Stomach (tissue), 9 donors: ENCODE results near the gene BIRC6. TPM values are rescaled to one million over a fixed set of nuclear protein-coding genes. Genes with fewer than 3 reads are reported as not detected.
"Not testable (repeated sequence)": the region's sequence is repeated elsewhere in the genome, so short reads cannot be mapped to it uniquely, and the experiment has no call there.

Experiments
- DNase-seq, 2 donors: peaks; one replicate each; pipeline versions ENCODE4 v3.0.0 to v3.0.0-alpha.2; 2013 to 2019
- H3K27ac ChIP-seq, 5 donors: fragments of 200-600 bp in 4 of 5; sonication (generic) in 4 of 5; one replicate each; pipeline ENCODE4 v1.5.1; 2013 to 2019; ENCODE audit warnings: mild to moderate bottlenecking in 1 of 5, moderate library complexity in 1 of 5
- H3K27me3 ChIP-seq, 3 donors: fragments of 200-600 bp; sonication (generic); one replicate each; pipeline ENCODE4 v1.5.1; 2017 to 2019; ENCODE audit warnings: mixed run types in 1 of 3
- H3K36me3 ChIP-seq, 4 donors: fragments of 200-600 bp; sonication (generic); 1 replicate in 3 of 4; 2 replicates in 1 of 4; pipeline ENCODE4 v1.5.1; 2016 to 2019
- H3K4me1 ChIP-seq, 4 donors: fragments of 200-600 bp; sonication (generic); one replicate each; pipeline ENCODE4 v1.5.1; 2016 to 2019
- H3K4me3 ChIP-seq, 4 donors: fragments of 200-600 bp; sonication (generic) in 3 of 4; one replicate each; pipeline ENCODE4 v1.5.1; 2016 to 2019; ENCODE audit warnings: mild to moderate bottlenecking in 1 of 4
- H3K9me3 ChIP-seq, 4 donors: fragments of 200-600 bp; sonication (generic); one replicate each; pipeline ENCODE4 v1.5.1; 2016 to 2019
- CTCF ChIP-seq, 7 experiments: fragments of 450-650 bp in 4 of 7; fragments of 200-600 bp in 3 of 7; sonication (generic) in 3 of 7; IDR thresholded peaks; one replicate each; pipeline ENCODE4 v1.5.1; 2016 to 2019; ENCODE audit warnings: antibody characterized with exemption in 7 of 7, control low read depth in 2 of 7, mild to moderate bottlenecking in 1 of 7
- EP300 ChIP-seq: sonication (generic); formaldehyde crosslinking; IDR thresholded peaks from one replicate; pipeline ENCODE4 v1.6.1; 2017; ENCODE audit warnings: antibody characterized with exemption
- POLR2A ChIP-seq, 4 donors: fragments of 450-650 bp; IDR thresholded peaks; one replicate each; pipeline ENCODE4 v1.6.1; 2016; ENCODE audit warnings: antibody characterized with exemption in 4 of 4, control low read depth in 2 of 4, mild to moderate bottlenecking in 1 of 4, moderate library complexity in 1 of 4
- POLR2AphosphoS5 ChIP-seq, 3 donors: sonication (generic); formaldehyde crosslinking; IDR thresholded peaks; one replicate each; pipeline ENCODE4 v1.6.1; 2016; ENCODE audit warnings: antibody characterized with exemption in 3 of 3
- WGBS, 5 donors: extraction: QIAGEN DNeasy Blood & Tissue Kit in 3 of 5; methylation state at CpG; one replicate each; pipeline versions ENCODE4 v1.1.5 to v1.1.7; 2013 to 2018; 5-methylcytosine and 5-hydroxymethylcytosine counted together
- intact Hi-C: fragments of 100-400 bp; cut with DNase I; formaldehyde crosslinking; loops from one replicate; pipeline ENCODE4 v1.15.1; 2023; ENCODE audit warnings: low total_unique reads
- polyA plus RNA-seq, 3 donors: library from polyadenylated mRNA; stranded (reverse); fragments of 200-250 nt; gene quantifications; one replicate each; pipeline ENCODE4 v1.2.3, GENCODE V29; 2013
- total RNA-seq, 5 donors: library from RNA; depleted of rRNA; stranded (reverse); fragments of >200 nt; gene quantifications; one replicate each; pipeline versions ENCODE4 v1.1.0 to v1.2.3, GENCODE V29; 2014 to 2016
- donor health status: healthy with polysubstance abuse.
- donor health status: Bipolar disorder and iron deficiency.
- donor health status: healthy.

The BIRC6 gene
- total and polyA plus RNA-seq, 8 donors = 7.7 to 361 (median 68.2) TPM

DNA sequence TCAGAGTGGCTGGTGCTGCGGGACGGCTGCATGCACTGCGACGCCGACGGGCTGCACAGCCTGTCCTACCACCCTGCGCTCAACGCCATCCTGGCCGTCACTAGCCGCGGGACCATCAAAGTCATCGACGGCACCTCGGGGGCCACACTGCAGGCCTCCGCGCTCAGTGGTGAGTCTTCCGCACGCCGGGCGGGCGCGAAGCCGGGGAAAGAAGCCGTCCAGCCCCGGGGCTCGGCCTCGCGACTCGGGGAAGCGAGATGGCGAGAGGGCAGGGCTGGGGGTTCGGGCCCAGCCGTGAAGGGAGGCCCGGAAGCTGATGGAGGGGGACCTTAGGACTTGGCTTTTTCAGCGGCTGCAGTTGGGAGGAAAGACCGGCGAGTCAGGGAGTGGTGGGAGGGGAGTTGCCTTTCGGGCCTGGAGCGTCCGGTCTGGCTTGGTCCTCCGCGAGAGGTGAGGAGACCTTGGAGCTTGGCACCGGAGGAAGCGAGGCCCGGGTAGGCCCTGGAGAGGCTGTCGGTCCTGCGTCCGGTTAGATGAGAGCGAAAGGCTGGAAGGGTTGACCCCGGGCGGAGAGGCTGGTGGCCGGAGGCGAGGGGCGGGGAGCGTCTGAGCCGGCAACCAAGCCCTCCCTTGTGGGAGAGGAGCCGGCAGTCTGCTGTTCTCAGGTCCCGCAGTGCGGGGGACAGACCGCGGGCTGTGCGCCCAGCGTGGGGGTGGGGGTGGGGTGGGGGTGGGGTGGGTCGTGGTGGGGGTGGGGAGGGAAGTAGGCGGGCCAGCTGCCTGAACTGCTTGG, 691 bp downstream of the BIRC6 start:
- H3K4me3 ChIP-seq = peak overlapping the region; percentile 92 to 100 (median 98)
- intact Hi-C loops = no loop called here
- TF ChIP-seq POLR2AphosphoS5 (IDR thresholded peaks at IDR 0.05) (no peak), CTCF (IDR thresholded peaks at IDR 0.05) (no peak), EP300 (no peak), POLR2A (IDR thresholded peaks at IDR 0.05) (no peak)
- H3K27ac ChIP-seq = peak overlapping the region; percentile 94 to 99 (median 99)
- WGBS, 5 donors = 0% methylated on average over 28 to 65 of the region's 65 CpGs
- H3K4me1 ChIP-seq = peaks cover 17 to 52% (median 35%) of the 10 kb centered on the region in 4 donors
- DNase-seq = peak; percentile 44 to 73
- peaks cover 0 to 9% (median 6%) of the 10 kb centered on the region in 4 donors for H3K36me3 ChIP-seq
- H3K9me3 ChIP-seq = no peaks in the 10 kb centered on the region
- no peaks in the 10 kb centered on the region for H3K27me3 ChIP-seq

GRCh38 chr2:32358111-32358482, 1.3 kb downstream of the BIRC6 start:
- DNase-seq = no peak
- Histone ChIP-seq H3K4me3 (peak overlapping the region; percentile 92 to 100 (median 98)), H3K36me3 (peaks cover 0 to 9% (median 6%) of the 10 kb centered on the region in 4 donors), H3K9me3 (no peaks in the 10 kb centered on the region), H3K27me3 (no peaks in the 10 kb centered on the region), H3K27ac (peak overlapping the region; percentile 94 to 99 (median 99)), H3K4me1 (peaks cover 17 to 58% (median 38%) of the 10 kb centered on the region in 4 donors)
- WGBS, 5 donors = 1 to 4% (median 3%) methylated on average over 16 of the region's 16 CpGs
- intact Hi-C loops = no loop called here
- TF ChIP-seq CTCF (IDR thresholded peaks at IDR 0.05) (no peak), POLR2A (IDR thresholded peaks at IDR 0.05) (no peak), EP300 (no peak), POLR2AphosphoS5 (IDR thresholded peaks at IDR 0.05) (no peak)

- no peaks in the 10 kb centered on the region for H3K27me3 ChIP-seq
- intact Hi-C loops = no loop called here
- no peaks in the 10 kb centered on the region for H3K9me3 ChIP-seq
- no peak for TF ChIP-seq EP300
- no peak for TF ChIP-seq POLR2A (IDR thresholded peaks at IDR 0.05)
- TF ChIP-seq CTCF (IDR thresholded peaks at IDR 0.05) = no peak
- no peak for TF ChIP-seq POLR2AphosphoS5 (IDR thresholded peaks at IDR 0.05)
- no peak overlapping the region for H3K4me3 ChIP-seq
- H3K27ac ChIP-seq = peak overlapping the region in 2 of 5 donors; percentile 35 to 59
- peaks cover 37 to 79% (median 52%) of the 10 kb centered on the region in 4 donors for H3K4me1 ChIP-seq
- no peak for DNase-seq
- H3K36me3 ChIP-seq = peaks cover 0 to 9% (median 6%) of the 10 kb centered on the region in 4 donors
- WGBS, 5 donors = 52 to 69% (median 60%) methylated on average over 4 of the region's 4 CpGs
Measured at GRCh38 chr2:32360416-32360815, 3.6 kb downstream of the BIRC6 start.

DNA sequence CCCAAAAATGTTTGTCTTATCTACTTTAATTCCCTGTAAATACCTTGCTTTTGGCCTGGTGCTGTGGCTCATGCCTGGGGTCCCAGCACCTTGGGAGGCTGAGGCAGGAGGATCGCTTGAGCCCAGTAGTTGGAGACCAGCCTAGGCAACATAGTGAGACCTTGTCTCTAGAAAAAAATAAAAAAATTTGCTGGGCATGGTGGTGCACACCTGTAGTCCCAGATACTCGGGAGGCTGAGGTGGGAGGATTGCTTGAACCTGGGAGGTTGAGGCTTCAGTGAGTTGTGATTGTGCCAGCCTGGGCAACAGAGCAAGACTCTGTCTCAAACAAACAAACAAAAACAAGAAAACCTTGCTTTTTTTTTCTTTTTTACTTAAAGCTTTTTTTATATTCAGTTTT, 6.2 kb downstream of the BIRC6 start:
- H3K9me3 ChIP-seq, H3K27ac ChIP-seq, H3K36me3 ChIP-seq, intact Hi-C loops, H3K27me3 ChIP-seq, DNase-seq, H3K4me3 ChIP-seq: not testable (repeated sequence)
- 93 to 97% (median 96%) methylated on average over 2 of the region's 2 CpGs for WGBS, 5 donors
- peaks cover 39 to 94% (median 65%) of the 10 kb centered on the region in 4 donors for H3K4me1 ChIP-seq

DNA sequence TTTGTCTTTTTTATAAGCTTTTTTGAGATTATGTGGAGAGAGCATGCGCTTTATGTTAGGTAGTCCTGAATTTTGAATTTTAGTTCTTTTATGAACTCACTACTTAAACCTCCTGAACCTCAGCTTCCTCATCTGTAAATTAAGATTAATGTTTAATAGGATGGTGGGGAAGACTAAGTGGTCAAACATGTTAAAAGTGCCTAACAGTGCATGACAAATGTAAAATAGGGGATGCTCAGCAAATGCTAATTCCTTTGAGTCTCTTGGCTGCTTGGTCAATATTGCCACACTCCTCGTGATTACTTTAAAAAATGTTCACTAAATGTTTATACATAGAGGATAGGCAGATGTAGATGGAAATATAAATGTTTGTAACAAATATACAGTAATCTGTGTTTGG, 6.8 kb downstream of the BIRC6 start:
- intact Hi-C loops = no loop called here
- no peaks in the 10 kb centered on the region for H3K9me3 ChIP-seq
- WGBS, 5 donors = 55 to 65% (median 57%) methylated on average over 2 of the region's 2 CpGs
- H3K36me3 ChIP-seq = peaks cover 0 to 9% (median 6%) of the 10 kb centered on the region in 4 donors
- H3K4me3 ChIP-seq = no peak overlapping the region
- DNase-seq = no peak
- H3K4me1 ChIP-seq = peaks cover 37 to 94% (median 65%) of the 10 kb centered on the region in 4 donors
- no peaks in the 10 kb centered on the region for H3K27me3 ChIP-seq
- no peak for TF ChIP-seq POLR2AphosphoS5 (IDR thresholded peaks at IDR 0.05)
- no peak for TF ChIP-seq CTCF (IDR thresholded peaks at IDR 0.05)
- no peak for TF ChIP-seq POLR2A (IDR thresholded peaks at IDR 0.05)
- no peak for TF ChIP-seq EP300
- H3K27ac ChIP-seq = no peak overlapping the region

DNA sequence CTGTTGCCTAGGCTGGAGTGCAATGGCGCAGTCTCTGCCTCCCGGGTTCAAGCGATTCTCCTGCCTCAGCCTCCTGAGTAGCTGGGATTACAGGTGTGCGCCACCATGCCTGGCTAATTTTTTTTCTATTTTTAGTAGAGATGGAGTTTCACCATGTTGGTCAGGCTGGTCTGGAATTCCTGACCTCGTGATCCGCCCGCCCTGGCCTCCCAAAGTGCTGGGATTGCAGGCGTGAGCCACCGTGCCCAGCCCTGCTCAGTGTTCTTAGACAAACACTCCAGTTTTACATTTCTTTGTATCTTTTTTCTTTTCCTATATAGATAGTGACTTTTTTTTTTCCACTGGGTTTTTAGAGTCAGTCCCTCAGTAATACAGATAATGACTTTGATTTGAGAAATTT, 7.5 kb downstream of the BIRC6 start:
- 84 to 93% (median 88%) methylated on average over 9 of the region's 9 CpGs for WGBS, 5 donors
- H3K4me1 ChIP-seq = peaks cover 32 to 93% (median 63%) of the 10 kb centered on the region in 4 donors
- H3K27ac ChIP-seq, DNase-seq, H3K27me3 ChIP-seq, H3K4me3 ChIP-seq, H3K9me3 ChIP-seq, intact Hi-C loops, H3K36me3 ChIP-seq: not testable (repeated sequence)

DNA sequence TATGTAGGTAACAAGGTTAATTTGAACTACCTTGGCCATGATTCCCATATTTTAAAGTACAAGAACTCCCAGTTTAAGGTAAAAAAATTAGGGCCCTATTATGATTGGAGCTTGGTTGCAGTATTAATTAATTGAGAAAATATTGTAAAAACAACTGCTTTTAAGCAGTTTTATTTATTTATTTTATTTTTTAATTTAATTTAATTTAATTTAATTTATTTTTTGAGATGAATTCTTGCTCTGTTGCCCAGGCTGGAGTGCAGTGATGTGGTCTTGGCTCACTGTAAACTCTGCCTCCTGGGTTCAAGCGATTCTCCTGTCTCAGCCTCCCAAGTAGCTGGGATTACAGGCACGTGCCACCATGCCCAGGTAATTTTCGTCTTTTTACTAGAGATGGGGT, 8.9 kb downstream of the BIRC6 start:
- H3K27ac ChIP-seq, H3K36me3 ChIP-seq, DNase-seq, H3K4me3 ChIP-seq, intact Hi-C loops, H3K27me3 ChIP-seq, H3K9me3 ChIP-seq: not testable (repeated sequence)
- H3K4me1 ChIP-seq = peaks cover 23 to 81% (median 56%) of the 10 kb centered on the region in 4 donors
- 90 to 98% (median 95%) methylated on average over 3 of the region's 3 CpGs for WGBS, 5 donors
